MM.1S (cell line): ENCODE data around the gene RS1.

Experiments
- EZH2phosphoT487 ChIP-seq: fragments of 300-600 bp; sonication (generic); IDR thresholded peaks from 2 replicates; pipeline ENCODE4 v1.6.1; 2018; ENCODE audit warnings: antibody characterized with exemption, low read length
- TF ChIP-seq, protein P1 (sequence below): fragments of 300-600 bp; sonication (generic); IDR thresholded peaks from 2 replicates; pipeline ENCODE4 v1.5.1; 2016; ENCODE audit warnings: antibody characterized with exemption, low read length, mixed read lengths

- TF ChIP-seq, protein P1, sequence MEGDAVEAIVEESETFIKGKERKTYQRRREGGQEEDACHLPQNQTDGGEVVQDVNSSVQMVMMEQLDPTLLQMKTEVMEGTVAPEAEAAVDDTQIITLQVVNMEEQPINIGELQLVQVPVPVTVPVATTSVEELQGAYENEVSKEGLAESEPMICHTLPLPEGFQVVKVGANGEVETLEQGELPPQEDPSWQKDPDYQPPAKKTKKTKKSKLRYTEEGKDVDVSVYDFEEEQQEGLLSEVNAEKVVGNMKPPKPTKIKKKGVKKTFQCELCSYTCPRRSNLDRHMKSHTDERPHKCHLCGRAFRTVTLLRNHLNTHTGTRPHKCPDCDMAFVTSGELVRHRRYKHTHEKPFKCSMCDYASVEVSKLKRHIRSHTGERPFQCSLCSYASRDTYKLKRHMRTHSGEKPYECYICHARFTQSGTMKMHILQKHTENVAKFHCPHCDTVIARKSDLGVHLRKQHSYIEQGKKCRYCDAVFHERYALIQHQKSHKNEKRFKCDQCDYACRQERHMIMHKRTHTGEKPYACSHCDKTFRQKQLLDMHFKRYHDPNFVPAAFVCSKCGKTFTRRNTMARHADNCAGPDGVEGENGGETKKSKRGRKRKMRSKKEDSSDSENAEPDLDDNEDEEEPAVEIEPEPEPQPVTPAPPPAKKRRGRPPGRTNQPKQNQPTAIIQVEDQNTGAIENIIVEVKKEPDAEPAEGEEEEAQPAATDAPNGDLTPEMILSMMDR, result no peak
- no peak for TF ChIP-seq EZH2phosphoT487
These were observed 7.0 kb downstream of the RS1 start for GRCh38 chrX:18664947-18665346.
